PC-3 (cell line): ENCODE results near the gene CFAP299. TPM values are rescaled to one million over a fixed set of nuclear protein-coding genes. Genes with fewer than 3 reads are reported as not detected.

Source experiments
- ATAC-seq: fragments of 200-7000 bp; cut with Tn5 transposase; 2 replicates; pipeline ENCODE4 v1.9.1; 2020; ENCODE audit warnings: mild to moderate bottlenecking, moderate library complexity
- BruUV-seq: library from RNA; stranded (reverse); fragments of 400-500 nt; replicated peaks from 2 replicates; lab custom pipeline; 2021; lab: Mats Ljungman, UMichigan
- CTCF ChIA-PET: fragments of 300-600 bp; sonication (Branson Sonifier 250); formaldehyde crosslinking; loops from one replicate; lab custom pipeline; 2022; ENCODE audit warnings: antibody characterized with exemption; lab: Charles Lee
- POLR2A ChIA-PET: fragments of 300-600 bp; sonication (Branson Sonifier 250); formaldehyde crosslinking; loops from one replicate; lab custom pipeline; 2022; ENCODE audit warnings: antibody characterized with exemption; ENCODE audit not compliant: unreplicated experiment; lab: Charles Lee
- DNase-seq: peaks from one replicate; pipeline ENCODE4 v3.0.0-alpha.2; 2015
- H2AFZ ChIP-seq: fragments of 300-600 bp; sonication (generic); 2 replicates; pipeline ENCODE4 v1.6.0; 2016; ENCODE audit warnings: antibody characterized with exemption, low read length
- H3F3A ChIP-seq: fragments of 300-600 bp; sonication (generic); one replicate; pipeline ENCODE4 v1.6.0; 2017; ENCODE audit warnings: antibody characterized with exemption, low read length, control low read depth, mild to moderate bottlenecking; ENCODE audit not compliant: unreplicated experiment
- H3K27ac ChIP-seq: fragments of 300-600 bp; sonication (generic); 2 replicates; pipeline ENCODE4 v1.5.1; 2016; ENCODE audit warnings: mild to moderate bottlenecking, low read length
- H3K27me3 ChIP-seq: fragments of 300-600 bp; sonication (generic); 2 replicates; pipeline ENCODE4 v1.6.1; 2016; ENCODE audit warnings: low read length, mixed read lengths
- H3K36me3 ChIP-seq: fragments of 300-600 bp; sonication (generic); 2 replicates; pipeline ENCODE4 v1.6.1; 2016; ENCODE audit warnings: low read depth, mixed run types, low read length, mixed read lengths
- H3K4me1 ChIP-seq: fragments of 300-600 bp; sonication (generic); 2 replicates; pipeline ENCODE4 v1.5.1; 2016; ENCODE audit warnings: low read length; ENCODE audit not compliant: insufficient read depth
- H3K4me2 ChIP-seq: fragments of 300-600 bp; sonication (generic); 2 replicates; pipeline ENCODE4 v1.6.0; 2016; ENCODE audit warnings: low read length
- H3K4me3 ChIP-seq: fragments of 300-600 bp; sonication (generic); 2 replicates; pipeline ENCODE4 v1.5.1; 2016; ENCODE audit warnings: mild to moderate bottlenecking, low read length, mixed read lengths
- H3K79me2 ChIP-seq: fragments of 300-600 bp; sonication (generic); 2 replicates; pipeline ENCODE4 v1.6.1; 2017; ENCODE audit warnings: low read length, mixed read lengths
- H3K9ac ChIP-seq: fragments of 300-600 bp; sonication (generic); 2 replicates; pipeline ENCODE4 v1.6.0; 2016; ENCODE audit warnings: mild to moderate bottlenecking, low read length
- H3K9me2 ChIP-seq: fragments of 300-600 bp; sonication (generic); replicated peaks from 2 replicates; pipeline ENCODE4 v1.6.1; 2016; ENCODE audit warnings: mixed run types, low read length, mixed read lengths
- H3K9me3 ChIP-seq: fragments of 300-600 bp; sonication (generic); 2 replicates; pipeline ENCODE4 v1.6.1; 2016; ENCODE audit warnings: low read length, mixed read lengths
- H4K20me1 ChIP-seq: fragments of 300-600 bp; sonication (generic); 2 replicates; pipeline ENCODE4 v1.6.1; 2016; ENCODE audit warnings: low read length, mixed read lengths
- EZH2 ChIP-seq: fragments of 300-600 bp; sonication (generic); IDR thresholded peaks from one replicate; pipeline ENCODE4 v1.6.1; 2017; ENCODE audit warnings: antibody characterized with exemption, mild to moderate bottlenecking, low read length; ENCODE audit not compliant: unreplicated experiment
- EZH2phosphoT487 ChIP-seq: fragments of 300-600 bp; sonication (generic); IDR thresholded peaks from 2 replicates; pipeline ENCODE4 v1.6.1; 2018; ENCODE audit warnings: mild to moderate bottlenecking, antibody characterized with exemption, low read length, borderline replicate concordance
- intact Hi-C: fragments of 100-400 bp; cut with micrococcal nuclease; formaldehyde crosslinking; loops from 2 replicates; pipeline ENCODE4 v1.9.0; 2023
- total RNA-seq: library from RNA; depleted of rRNA; stranded (reverse); fragments of >200 nt; gene quantifications from 2 replicates; pipeline ENCODE4 v1.2.3, GENCODE V29; 2014
- TF ChIP-seq, protein P1 (sequence below): fragments of 300-600 bp; sonication (generic); conservative IDR thresholded peaks from 2 replicates; pipeline ENCODE4 v1.5.1; 2017; ENCODE audit warnings: antibody characterized with exemption, low read depth, mild to moderate bottlenecking, low read length

Gene CFAP299
- total RNA-seq, 1 experiment from 2014 or later, result not detected

DNA sequence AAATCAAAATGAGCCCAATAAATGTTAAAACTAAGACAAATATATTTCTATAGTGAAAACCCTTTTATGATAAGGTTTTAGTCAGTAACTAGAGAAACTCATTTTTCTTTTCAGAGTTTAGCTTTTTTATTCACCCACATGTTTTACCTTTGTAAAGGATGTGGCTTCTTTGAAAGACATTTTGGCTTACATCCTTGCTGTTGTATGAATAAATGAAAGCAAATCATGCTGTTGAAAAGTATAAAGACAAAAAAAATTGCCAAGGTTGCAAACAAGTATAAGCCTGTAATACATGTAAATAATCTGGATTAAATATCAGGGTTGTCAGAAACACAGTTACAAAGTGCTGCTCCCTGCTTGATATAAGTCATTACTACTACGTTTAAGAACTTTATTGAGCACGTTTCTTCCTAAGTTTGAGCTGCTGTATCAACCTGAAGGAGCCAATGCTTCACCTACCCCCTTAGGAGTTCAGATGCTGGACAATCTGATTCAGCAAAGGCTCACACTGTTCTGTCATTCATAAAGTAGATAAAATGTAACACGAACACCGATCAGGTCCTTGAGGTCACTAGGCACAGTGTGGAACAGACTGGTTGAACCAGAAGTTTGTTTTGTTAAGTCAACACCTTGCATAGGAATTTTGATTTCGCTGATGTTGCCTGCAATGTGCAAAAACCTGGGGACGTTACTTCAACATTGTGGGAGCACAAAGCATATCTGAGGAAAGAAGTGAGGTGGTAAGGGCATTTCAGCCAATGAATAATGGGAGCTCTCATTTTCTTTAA is 373.7 kb downstream of the CFAP299 start:
- CTCF ChIA-PET, result no interaction called here
- DNase-seq (peak; percentile 43), ATAC-seq (no peak)
- intact Hi-C loops, result no loop called here
- Histone ChIP-seq H3K9ac (no peak overlapping the region), H3K27ac (no peak overlapping the region), H3K9me3 (no peaks in the 10 kb centered on the region), H4K20me1 (no peaks in the 10 kb centered on the region), H3K27me3 (no peaks in the 10 kb centered on the region), H3K4me1 (peaks cover 6% of the 10 kb centered on the region), H3K79me2 (no peaks in the 10 kb centered on the region), H3K4me3 (no peak overlapping the region), H3K9me2 (no peaks in the 10 kb centered on the region), H2AFZ (peak overlapping the region; percentile 40; the same call in 1 of the 2 replicates), H3K4me2 (no peak overlapping the region), H3F3A (no peaks in the 10 kb centered on the region), H3K36me3 (no peaks in the 10 kb centered on the region)
- POLR2A ChIA-PET, result no interaction called here
- BruUV-seq, result no TSS peak
- TF ChIP-seq EZH2 (no peak), EZH2phosphoT487 (no peak)
- TF ChIP-seq, protein P1, sequence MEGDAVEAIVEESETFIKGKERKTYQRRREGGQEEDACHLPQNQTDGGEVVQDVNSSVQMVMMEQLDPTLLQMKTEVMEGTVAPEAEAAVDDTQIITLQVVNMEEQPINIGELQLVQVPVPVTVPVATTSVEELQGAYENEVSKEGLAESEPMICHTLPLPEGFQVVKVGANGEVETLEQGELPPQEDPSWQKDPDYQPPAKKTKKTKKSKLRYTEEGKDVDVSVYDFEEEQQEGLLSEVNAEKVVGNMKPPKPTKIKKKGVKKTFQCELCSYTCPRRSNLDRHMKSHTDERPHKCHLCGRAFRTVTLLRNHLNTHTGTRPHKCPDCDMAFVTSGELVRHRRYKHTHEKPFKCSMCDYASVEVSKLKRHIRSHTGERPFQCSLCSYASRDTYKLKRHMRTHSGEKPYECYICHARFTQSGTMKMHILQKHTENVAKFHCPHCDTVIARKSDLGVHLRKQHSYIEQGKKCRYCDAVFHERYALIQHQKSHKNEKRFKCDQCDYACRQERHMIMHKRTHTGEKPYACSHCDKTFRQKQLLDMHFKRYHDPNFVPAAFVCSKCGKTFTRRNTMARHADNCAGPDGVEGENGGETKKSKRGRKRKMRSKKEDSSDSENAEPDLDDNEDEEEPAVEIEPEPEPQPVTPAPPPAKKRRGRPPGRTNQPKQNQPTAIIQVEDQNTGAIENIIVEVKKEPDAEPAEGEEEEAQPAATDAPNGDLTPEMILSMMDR, result no peak

DNA sequence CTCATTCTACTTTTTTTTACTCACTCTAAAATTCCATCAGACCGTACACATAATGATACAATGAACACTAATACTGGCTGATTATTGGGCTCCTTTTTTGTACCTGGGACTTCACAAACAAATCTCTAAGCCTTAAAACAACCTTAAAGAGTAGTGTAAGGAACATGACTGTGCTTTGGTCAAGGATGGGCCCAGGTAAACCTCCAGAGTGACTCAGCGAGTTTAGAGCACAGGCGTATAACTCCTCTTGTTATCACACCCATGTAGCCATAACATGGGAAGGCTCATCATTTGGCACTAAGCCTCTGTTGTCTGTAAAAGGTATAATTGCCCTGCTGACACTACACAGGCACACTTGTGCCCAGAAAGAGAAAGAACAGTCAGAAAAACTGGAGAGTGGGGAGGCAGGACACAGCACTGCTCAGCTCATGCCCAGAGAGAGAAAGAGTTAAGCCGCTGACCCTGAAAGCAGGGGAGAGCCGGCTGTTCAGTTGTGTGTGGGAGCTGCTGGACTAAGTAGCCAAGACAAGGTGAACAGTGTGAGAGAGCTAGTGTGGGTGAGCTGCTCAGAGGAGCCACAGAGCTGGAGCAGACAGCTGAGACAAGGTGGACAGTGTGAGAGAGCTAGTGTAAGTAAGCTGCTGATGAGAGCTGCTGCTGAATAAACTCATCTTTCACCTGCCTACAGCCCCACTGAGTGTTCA is 375.4 kb downstream of the CFAP299 start:
- DNase-seq, result no peak
- Histone ChIP-seq H3K4me2 (no peak overlapping the region), H3K4me3 (no peak overlapping the region), H3K9me3 (no peaks in the 10 kb centered on the region), H4K20me1 (no peaks in the 10 kb centered on the region), H3K27me3 (no peaks in the 10 kb centered on the region), H2AFZ (peak overlapping the region; percentile 38; the same call in 1 of the 2 replicates), H3K36me3 (no peaks in the 10 kb centered on the region), H3F3A (no peaks in the 10 kb centered on the region), H3K4me1 (peaks cover 6% of the 10 kb centered on the region), H3K9ac (no peak overlapping the region), H3K27ac (no peak overlapping the region), H3K9me2 (no peaks in the 10 kb centered on the region), H3K79me2 (no peaks in the 10 kb centered on the region)
- TF ChIP-seq, protein P1, result no peak
- no peak for TF ChIP-seq EZH2phosphoT487
- no peak for TF ChIP-seq EZH2
- no TSS peak for BruUV-seq
- intact Hi-C loops, result no loop called here
- ATAC-seq, result no peak
- CTCF ChIA-PET, result no interaction called here
- POLR2A ChIA-PET, result no interaction called here

DNA sequence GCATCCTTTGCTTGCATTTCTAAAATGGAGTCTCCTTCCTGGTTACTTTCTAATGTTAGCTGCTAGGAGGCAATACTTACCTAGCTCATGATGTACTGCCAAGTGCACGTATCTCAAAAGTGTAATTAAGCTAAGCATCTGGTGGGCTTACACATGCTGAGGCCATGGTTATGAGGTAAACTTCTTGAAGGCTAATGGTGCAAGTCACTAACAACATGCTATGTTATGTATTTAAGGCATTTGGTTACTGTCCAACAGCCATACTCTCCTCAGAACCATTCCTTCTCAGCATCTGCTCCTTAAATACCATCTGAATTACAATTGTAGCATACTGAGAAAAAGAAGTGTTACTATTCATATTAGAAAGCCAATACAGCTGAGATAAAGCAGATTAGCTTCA is 376.4 kb downstream of the CFAP299 start:
- Histone ChIP-seq H3K36me3 (no peaks in the 10 kb centered on the region), H3K4me3 (no peak overlapping the region), H3K79me2 (no peaks in the 10 kb centered on the region), H3F3A (no peaks in the 10 kb centered on the region), H3K4me2 (no peak overlapping the region), H3K9ac (no peak overlapping the region), H3K4me1 (peaks cover 6% of the 10 kb centered on the region), H3K9me3 (no peaks in the 10 kb centered on the region), H3K27ac (no peak overlapping the region), H3K27me3 (no peaks in the 10 kb centered on the region), H2AFZ (no peak overlapping the region), H3K9me2 (no peaks in the 10 kb centered on the region), H4K20me1 (no peaks in the 10 kb centered on the region)
- DNase-seq (no peak), ATAC-seq (no peak)
- CTCF ChIA-PET, result no interaction called here
- POLR2A ChIA-PET, result no interaction called here
- TF ChIP-seq EZH2 (no peak), EZH2phosphoT487 (no peak)
- TF ChIP-seq, protein P1, result no peak
- BruUV-seq, result no TSS peak
- intact Hi-C loops, result no loop called here
